SW480 (cell line): ENCODE results near the gene GPR22.

Experiments used
- DNase-seq: peaks from one replicate; pipeline ENCODE4 v3.0.0-alpha.2; 2016; ENCODE audit warnings: low spot score

The GPR22 gene

DNA sequence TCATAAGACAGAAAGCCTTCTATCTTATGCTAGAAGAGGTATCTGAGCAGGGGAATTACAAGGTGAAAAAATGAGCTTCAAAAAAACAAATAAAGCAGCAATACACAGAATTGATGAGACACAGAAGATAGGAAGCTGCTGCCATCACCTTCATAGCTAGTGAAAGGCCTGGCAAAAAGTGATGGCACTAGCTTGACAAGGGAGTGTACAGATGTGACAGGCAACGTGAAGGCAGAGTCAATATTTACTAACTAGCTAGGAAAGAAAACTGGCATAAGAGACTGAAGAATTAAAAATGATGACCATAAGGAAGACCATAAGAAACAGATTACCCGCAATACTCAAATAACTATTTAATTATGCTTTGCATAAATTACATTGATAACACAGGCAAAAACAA is 9.4 kb downstream of the GPR22 start:
- DNase-seq = no peak

DNA sequence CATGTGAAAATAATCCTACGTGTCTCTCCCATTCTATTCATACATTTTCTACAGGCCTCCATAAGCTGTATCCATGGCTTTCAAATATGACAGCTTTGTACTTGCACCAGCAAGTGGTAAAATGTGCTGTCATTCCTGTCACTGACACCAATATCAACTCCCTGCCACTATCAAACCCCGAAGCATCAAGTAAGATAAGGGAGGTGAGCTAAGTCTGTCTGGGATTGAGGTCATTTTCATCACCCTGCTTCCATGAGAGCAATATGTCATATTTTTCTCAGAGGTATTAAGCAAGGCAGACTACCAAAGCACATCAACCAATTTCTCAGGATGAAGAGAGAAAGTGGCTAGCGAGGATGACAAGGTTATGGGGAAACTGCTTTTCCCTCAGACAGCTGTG is 11.1 kb downstream of the GPR22 start:
- no peak for DNase-seq

DNA sequence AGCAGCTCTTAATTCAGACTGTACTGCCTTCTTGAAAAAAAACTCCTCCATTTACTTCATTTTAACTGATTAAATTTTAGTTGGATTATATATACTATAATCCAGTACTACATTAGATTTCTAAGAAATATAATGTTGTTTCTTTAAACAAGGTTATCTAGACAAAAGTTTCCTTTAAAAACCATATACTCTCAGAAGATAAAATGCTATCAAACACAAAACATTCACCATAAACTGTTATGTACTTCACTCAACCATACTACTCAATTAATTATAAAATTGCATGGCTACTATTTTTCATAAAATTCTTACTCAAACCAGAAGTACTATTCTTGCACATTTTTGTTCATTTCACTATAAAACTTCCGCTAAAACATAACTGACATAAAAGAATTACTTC is 12.7 kb downstream of the GPR22 start:
- no peak for DNase-seq

DNA sequence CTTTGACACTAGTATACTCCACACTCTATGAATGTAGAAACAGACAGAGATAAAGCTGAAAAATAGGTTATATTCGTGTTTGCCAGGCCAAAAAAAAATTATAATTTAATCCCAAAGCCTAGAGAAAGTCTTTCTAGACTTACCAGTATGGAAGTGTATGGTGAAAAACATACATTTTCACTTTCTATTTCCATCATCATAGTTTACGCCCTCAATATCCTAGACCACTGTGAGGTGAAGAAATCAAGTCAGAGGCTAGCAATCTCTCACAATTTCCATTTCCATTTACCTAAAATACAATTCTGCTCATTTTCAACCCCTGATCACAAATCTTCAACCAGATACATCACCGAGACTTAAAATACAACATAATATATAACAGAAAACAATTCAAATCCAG is 16.2 kb downstream of the GPR22 start:
- no peak for DNase-seq

DNA sequence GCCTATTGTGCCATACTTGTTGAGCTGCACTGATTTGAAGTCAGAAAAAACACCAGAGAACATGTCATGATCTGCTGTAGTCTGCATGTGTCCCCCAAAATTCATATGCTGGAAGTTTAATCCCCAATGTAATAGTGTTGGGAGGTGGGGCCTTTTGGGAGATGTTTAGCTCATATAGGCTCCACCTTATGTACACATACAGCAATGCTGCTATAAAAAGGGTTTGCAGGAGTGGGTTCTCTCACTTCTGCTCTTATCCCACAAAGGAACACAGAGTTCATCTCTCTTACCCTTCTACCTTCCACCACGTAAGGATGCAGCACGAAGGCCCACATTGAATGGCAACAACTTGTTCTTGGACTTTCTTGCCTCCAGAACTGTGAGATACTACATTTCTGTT is 23.0 kb downstream of the GPR22 start:
- DNase-seq = no peak

DNA sequence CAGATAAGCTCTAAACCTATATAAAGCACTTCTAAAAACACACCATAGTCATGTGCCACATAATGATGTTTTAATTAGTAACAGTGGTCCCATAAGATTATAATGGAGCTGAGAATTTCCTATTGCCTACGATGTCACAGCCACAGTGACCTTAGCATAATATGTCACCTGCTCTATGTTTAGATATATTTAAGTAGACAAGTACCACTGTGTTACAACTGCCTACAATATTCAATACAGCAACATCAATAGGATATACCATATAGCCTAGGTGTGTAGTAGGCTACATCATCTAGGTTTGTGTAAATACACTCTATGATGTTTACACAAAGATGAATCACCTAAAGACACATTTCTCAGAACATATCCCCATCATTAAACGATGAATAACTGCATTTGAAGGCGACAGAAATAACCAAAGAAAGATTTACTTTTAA is 24.5 kb downstream of the GPR22 start:
- DNase-seq = peak; percentile 50

DNA sequence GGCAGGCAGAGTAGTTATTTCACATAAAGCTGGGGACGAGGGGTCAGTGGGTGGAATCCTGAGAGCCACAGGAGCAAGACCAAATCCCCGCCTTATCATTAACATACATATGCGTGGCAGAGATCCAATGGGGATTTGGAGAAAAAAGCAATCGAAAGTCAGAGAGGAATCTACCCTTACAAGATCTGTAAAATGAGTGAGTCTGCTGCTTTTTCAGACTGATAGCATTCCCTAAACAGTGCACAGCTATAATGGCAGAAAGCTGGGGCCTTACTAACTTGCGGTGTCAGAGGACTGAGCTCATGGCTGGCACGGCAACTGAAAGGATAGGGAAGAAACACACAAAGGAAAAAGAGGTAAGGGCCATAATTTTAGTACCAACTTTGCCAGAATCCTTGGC is 25.0 kb downstream of the GPR22 start:
- DNase-seq = no peak

DNA sequence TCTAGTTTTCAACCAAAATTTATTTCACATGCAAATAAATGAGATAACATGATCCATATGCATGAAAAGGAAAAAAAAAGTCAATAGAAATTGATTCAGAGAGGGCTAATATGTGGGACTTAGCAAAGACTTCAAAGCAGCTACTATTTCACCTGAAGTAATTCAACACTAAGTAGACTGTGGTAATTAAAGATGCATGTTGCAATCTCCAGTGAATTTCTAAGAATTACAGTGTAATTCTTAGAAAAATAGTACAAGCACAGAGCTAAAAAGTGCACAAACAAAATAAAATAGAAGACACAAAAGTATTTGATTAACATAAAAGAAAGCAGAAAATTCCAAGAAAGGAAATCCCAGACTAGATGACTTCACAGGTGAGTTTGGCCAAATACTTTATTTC is 25.7 kb downstream of the GPR22 start:
- no peak for DNase-seq

DNA sequence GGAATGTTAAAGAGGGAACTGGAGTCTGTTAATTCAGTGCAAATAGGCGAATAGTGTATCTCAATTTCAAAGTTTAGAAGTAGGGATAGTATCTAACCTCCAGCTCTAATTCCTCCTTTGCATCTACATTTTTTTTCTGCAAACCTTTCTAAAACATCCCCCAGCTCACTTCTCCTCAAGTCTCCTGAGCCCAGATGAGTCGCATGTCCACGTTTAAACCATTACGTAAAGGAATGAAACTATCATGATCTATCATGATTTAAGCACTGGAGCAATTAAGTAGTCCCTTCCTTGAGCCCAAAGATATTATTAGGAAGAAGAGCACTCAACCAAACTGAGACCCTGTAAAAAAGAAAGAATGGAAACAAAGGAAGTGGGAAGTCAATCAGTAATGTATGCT is 29.9 kb downstream of the GPR22 start:
- no peak for DNase-seq

DNA sequence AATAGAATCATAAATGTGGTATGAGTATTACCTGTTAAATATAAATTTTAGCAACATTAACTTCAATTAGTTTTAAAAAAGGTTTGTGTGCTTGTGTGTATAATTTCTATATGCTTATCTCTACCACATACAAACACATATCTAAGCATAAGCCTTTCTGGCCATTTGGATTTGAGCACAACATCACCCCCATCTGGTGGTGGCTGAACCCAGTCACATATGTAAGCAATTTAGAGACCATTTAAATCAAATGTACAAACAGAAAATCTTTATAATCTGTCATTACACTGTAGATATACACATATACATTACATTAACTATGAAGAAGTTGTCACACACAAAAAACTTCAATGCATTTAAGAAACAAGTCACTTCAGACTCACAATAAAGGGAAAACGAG is 31.7 kb downstream of the GPR22 start:
- peak; percentile 78 for DNase-seq

DNA sequence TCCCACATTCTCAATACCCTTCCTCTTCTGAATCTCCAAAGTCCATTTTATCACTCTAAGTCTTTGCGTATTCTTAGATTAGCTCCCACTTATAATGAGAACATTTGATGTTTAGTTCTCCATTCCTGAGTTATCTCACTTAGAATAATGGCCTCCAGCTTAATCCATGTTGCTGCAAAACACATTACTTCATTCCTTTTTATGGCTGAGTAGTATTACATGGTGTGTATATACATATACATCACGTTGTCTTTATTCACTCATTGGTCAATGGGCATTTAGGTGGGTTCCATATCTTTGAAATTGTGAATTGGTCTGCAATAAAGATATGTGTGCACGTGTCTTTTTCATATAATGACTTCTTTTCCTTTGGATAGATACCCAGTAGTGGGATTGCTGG is 32.3 kb downstream of the GPR22 start:
- DNase-seq = no peak

DNA sequence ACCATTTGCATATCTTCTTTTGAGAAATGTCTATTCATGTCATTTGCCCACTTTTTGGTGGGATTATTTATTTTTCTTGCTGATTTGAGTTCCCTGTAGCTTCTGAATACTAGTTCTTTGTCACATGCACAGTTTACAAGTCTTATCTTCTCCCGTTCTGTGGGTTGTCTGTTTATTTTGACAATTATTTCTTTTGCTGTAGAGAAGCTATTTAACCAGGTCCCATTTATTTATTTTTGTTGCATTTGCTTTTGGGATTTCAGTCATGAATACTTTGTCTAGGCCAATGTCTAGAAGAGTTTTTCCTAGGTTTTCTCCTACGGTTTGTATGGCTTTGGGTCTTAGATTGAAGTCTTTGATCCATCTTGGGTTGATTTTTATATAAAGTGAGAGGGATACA is 32.9 kb downstream of the GPR22 start:
- DNase-seq = no peak

DNA sequence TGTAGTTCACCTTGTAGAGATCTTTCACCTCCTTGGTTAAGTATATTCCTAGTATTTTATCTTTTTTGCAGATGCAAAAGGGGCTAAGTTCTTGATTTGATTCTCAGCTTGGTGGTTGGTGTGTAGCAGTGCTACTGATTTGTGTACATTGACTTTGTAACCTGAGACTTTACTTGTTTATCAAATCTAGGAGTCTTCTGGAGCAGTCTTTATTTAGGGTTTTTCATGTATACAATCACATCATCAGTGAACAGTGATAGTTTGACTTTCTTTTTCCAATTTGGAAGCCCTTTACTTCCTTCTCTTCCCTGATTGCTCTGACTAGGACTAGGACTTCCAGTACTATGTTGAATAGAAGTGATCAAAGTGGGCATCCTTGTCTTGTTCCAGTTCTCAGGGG is 33.8 kb downstream of the GPR22 start:
- no peak for DNase-seq

DNA sequence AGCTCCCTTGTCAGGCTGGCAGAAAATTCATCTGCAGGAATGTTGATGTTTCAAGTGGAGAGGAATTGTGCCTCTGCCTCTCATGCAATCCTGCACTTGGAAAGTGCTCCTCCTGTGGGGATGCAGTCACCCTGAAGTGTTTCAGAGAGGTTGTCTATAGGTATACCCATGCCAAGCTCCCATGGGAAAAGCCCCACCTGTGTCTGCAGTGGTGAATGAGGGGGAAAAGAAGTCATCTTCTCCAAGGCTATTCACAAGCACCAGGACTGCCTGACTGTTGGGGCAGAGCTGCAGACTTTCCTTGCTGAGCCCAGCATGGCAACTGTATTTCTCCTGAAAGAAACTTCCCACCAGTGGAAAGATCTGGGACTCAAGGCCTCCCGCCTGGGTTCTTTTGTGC is 35.5 kb downstream of the GPR22 start:
- DNase-seq = no peak

DNA sequence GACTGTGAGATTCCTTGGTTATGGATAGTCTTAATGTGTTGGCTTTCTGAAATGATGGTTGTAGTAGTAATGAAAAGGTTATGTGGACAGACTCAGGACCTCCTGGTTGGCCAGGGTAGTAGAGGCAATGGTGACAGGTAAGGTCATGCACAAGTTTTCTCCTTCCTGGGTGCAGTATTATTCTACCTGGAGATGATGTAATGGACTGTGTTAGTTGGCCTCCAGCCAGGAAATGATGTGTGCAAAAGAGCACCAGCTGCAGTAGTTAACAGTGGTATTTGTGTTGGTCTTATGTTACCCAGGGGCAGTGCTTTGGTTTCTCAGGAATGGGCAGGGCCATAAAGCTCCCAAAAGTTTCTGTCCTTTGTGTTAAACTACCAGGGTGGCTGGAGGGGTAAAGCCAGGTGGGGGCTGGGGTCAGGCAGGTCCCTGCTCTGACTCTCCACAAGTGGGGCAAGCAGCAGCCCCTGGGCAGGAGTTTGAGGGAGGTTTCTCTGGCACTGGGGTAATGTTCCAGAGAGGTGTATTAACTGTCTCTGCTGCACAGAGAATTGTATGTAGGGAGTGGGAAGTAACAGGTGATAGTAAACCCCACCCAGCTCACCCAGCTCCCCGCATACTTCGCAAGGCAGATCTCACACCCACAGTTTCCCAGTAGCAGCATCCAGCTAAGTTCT is 36.3 kb downstream of the GPR22 start:
- DNase-seq = peak; percentile 96

DNA sequence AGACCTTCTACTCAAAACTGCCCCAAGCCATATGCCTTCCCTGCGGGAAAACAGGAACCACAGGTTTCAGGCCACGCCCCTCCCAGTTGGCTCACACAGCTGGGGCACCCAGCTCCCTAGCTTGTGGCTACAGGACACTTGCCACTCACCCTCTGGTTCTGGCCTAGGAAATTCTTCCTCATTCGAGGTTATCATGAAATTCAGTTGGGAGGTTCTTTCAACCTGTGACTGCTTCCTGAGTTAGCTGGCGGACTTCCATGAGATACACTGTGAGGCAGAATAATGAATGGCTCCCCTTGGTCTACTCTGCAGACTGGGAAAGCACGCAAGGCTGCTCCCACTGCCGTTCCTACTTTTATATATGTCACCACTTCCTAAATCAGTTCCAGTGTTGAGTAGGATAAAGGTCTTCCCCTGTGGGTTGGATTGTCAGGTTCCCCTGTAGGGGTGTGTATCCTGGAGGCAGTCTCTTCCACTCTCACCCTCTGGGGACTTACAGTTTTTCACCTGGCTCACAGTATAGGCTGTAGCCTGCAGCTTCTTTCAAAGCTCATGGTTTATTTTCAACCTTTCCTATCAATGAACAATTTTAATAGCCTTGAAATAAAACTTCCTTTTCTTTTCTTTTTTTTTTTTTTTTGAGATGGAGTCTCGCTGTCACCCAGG is 37.0 kb downstream of the GPR22 start:
- peak; percentile 91 for DNase-seq
